NCI-H774 (cell line): ENCODE measurements around the gene ARFIP1.
"Not testable (repeated sequence)": the region's sequence is repeated elsewhere in the genome, so short reads cannot be mapped to it uniquely, and the experiment has no call there.

Experiments used
- DNase-seq: peaks from one replicate; lab custom pipeline; 2025; lab: John Stamatoyannopoulos, UW

The ARFIP1 gene

GRCh38 chr4:152843481-152844090 lies 63.8 kb downstream of the ARFIP1 start:
- DNase-seq: no peak

GRCh38 chr4:152847376-152847775 lies 67.6 kb downstream of the ARFIP1 start:
- DNase-seq: no peak

- DNase-seq: no peak
Observed at GRCh38 chr4:152848508-152848907, 68.8 kb downstream of the ARFIP1 start.

GRCh38 chr4:152849350-152849749 lies 69.6 kb downstream of the ARFIP1 start:
- no peak for DNase-seq

GRCh38 chr4:152850377-152850776 lies 70.6 kb downstream of the ARFIP1 start:
- no peak for DNase-seq

GRCh38 chr4:152851226-152851625 lies 71.5 kb downstream of the ARFIP1 start:
- no peak for DNase-seq

GRCh38 chr4:152853293-152853692 lies 73.5 kb downstream of the ARFIP1 start:
- no peak for DNase-seq

GRCh38 chr4:152854016-152854415 lies 74.3 kb downstream of the ARFIP1 start:
- not testable (repeated sequence) for DNase-seq

- no peak for DNase-seq
Observed at GRCh38 chr4:152856960-152857359, 77.2 kb downstream of the ARFIP1 start.

GRCh38 chr4:152858934-152859333 lies 79.2 kb downstream of the ARFIP1 start:
- no peak for DNase-seq

- no peak for DNase-seq
Observed at GRCh38 chr4:152860046-152860445, 80.3 kb downstream of the ARFIP1 start.

GRCh38 chr4:152862608-152863007 lies 82.9 kb downstream of the ARFIP1 start:
- no peak for DNase-seq

GRCh38 chr4:152864361-152864760 lies 84.6 kb downstream of the ARFIP1 start:
- no peak for DNase-seq

GRCh38 chr4:152866432-152866993 lies 86.8 kb downstream of the ARFIP1 start:
- DNase-seq: not testable (repeated sequence)

GRCh38 chr4:152870606-152871005 lies 90.9 kb downstream of the ARFIP1 start:
- DNase-seq: no peak

GRCh38 chr4:152875261-152875660 lies 95.5 kb downstream of the ARFIP1 start:
- DNase-seq: no peak

GRCh38 chr4:152877868-152878267 lies 98.1 kb downstream of the ARFIP1 start:
- no peak for DNase-seq

- no peak for DNase-seq
Observed at GRCh38 chr4:152880263-152880662, 100.5 kb downstream of the ARFIP1 start.

- DNase-seq: no peak
Observed at GRCh38 chr4:152881974-152882373, 102.2 kb downstream of the ARFIP1 start.

GRCh38 chr4:152885185-152885584 lies 105.4 kb downstream of the ARFIP1 start:
- DNase-seq: no peak

GRCh38 chr4:152886201-152886600 lies 106.4 kb downstream of the ARFIP1 start:
- no peak for DNase-seq

GRCh38 chr4:152887981-152888380 lies 108.2 kb downstream of the ARFIP1 start:
- DNase-seq: no peak

- no peak for DNase-seq
Observed at GRCh38 chr4:152892974-152893373, 113.2 kb downstream of the ARFIP1 start.

GRCh38 chr4:152894673-152895072 lies 114.9 kb downstream of the ARFIP1 start:
- no peak for DNase-seq
